Stimulated activated naive CD8-positive, alpha-beta T cell treated with anti-CD3 and anti-CD28 coated beads, Interleukin-15, Interleukin-2, amounts not matched to agents 100 ng/mL and 50 ng/mL, for 24 hours (primary cell): ENCODE measurements around the gene STAT2.

Experiments used
- H3K27ac Mint-ChIP-seq: one replicate; pipeline ENCODE4 v1.8.0; 2021; ENCODE audit warnings: mild to moderate bottlenecking, mixed read lengths
- H3K27me3 Mint-ChIP-seq: one replicate; pipeline ENCODE4 v1.8.0; 2021; ENCODE audit warnings: mixed read lengths
- H3K36me3 Mint-ChIP-seq: one replicate; pipeline ENCODE4 v1.8.0; 2021; ENCODE audit warnings: low read depth, mixed read lengths
- H3K4me1 Mint-ChIP-seq: one replicate; pipeline ENCODE4 v1.8.0; 2021; ENCODE audit warnings: low read depth, mixed read lengths
- H3K4me3 Mint-ChIP-seq: one replicate; pipeline ENCODE4 v1.8.0; 2021; ENCODE audit warnings: mild to moderate bottlenecking, mixed read lengths
- H3K9me3 Mint-ChIP-seq: one replicate; pipeline ENCODE4 v1.8.0; 2021; ENCODE audit warnings: mixed read lengths

The STAT2 gene

DNA sequence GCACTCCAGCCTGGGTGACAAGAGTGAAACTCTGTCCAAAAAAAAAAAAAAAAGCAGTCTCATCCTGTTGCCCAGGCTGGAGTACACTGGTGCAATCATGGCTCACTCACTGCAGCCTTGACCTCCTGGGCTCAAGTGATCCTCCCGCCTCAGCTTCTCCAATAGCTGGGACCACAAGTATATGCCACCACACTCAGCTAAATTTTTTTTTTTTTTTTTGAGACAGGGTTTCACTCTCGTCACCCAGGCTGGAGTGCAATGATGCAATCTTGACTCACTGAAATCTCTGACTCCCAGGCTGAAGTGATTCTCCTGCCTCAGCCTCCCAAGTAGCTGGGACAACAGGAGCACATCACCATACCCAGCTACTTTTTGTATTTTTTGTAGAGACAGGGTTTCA, 38.9 kb downstream of the STAT2 start:
- Mint-ChIP-seq H3K4me1 (peaks cover 3% of the 10 kb centered on the region), H3K9me3 (no peaks in the 10 kb centered on the region), H3K27me3 (no peaks in the 10 kb centered on the region), H3K27ac (no peak overlapping the region), H3K4me3 (no peak overlapping the region), H3K36me3 (peaks cover 15% of the 10 kb centered on the region)

DNA sequence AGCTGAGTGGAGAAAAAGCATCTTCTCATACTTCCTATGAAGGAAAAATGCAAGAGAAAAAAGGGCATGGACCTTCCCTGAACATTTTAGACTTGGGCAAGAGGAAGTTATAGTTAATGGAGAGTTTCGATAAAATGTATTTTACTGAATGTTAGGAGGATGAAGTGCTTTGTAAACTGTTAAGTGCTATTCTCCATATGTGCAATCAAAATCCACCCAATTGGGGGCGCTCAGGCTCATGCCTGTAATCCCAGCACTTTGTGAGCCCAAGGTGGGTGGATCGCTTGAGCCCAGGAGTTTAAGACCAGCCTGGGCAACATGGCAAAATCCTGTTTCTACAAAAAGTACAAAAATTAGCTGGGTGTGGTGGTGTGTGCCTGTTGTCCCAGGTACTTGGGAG, 42.2 kb downstream of the STAT2 start:
- peaks cover 18% of the 10 kb centered on the region for H3K36me3 Mint-ChIP-seq
- H3K27ac Mint-ChIP-seq, result no peak overlapping the region
- peaks cover 17% of the 10 kb centered on the region for H3K4me1 Mint-ChIP-seq
- no peaks in the 10 kb centered on the region for H3K27me3 Mint-ChIP-seq
- no peaks in the 10 kb centered on the region for H3K9me3 Mint-ChIP-seq
- H3K4me3 Mint-ChIP-seq, result no peak overlapping the region

DNA sequence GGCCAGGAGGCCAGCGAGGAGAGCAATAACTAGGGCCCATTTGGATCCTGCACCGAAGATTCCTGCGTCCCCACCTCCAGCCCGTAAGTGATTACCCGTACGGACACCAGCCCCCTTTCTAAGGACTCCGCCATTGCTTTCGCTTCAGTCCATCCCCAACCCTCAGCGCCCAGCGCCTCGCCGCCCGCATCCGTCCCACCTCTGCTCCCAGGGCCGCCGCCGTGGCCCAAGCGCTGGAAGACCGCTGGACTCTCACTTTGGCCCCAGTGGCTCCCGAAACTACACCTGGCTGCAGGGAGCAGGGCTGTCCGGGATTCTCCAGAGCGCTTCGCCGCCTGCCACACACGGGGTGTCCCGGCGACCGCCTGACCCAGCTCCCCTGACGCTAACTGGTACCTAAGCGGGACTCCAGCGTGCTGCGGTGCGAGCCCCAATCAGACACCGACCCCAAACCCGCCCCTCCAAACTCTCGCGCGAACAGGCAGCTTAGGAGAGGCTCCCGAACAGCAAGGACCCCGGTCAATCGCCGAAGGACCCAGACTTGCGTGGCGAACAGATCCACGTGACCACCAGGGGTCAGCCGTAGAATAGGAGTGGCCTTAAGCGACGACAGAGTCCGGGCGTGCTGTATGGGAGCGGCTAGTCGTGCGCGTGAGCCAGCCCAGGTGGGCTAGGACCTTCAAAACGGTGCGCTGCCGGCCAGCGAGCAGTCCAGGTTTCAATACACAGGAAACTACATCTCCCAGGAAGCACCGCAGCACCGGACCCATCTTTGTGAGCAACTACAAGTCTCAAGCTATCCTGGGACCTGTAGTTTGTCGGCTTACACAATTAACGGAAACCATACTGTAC, 44.1 kb downstream of the STAT2 start, which contains the start of gene CNPY2:
Gene CNPY2 (minus strand): TSS at position 367 of the 852 bp plus-strand sequence. CDS start 771 bp downstream, outside the sequence.
- H3K27ac Mint-ChIP-seq, result peak within 1 kb of the TSS; percentile 98
- H3K9me3 Mint-ChIP-seq, result no peaks in the 10 kb centered on the region
- H3K36me3 Mint-ChIP-seq, result peaks cover 25% of the 10 kb centered on the region
- peaks cover 17% of the 10 kb centered on the region for H3K4me1 Mint-ChIP-seq
- H3K4me3 Mint-ChIP-seq, result peak within 1 kb of the TSS; percentile 98
- H3K27me3 Mint-ChIP-seq, result no peaks in the 10 kb centered on the region

DNA sequence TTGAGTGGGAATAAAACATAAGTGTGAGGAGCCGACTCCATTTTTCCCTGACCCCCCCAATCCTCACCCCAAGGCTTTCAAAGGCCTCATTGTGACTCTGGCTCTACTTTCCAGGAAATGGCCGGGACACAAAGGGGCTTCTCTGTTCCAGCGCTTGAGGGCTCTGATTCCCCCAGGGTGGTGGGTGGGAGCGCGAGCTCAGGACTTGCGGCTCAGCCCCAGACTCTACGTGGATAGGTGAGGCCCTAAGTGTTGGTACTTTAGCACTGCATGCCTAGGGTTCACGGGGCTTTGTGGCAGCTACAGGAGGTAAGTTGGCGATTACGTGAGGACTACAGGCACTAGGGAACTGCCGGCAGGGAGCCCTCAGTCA, 44.7 kb downstream of the STAT2 start:
- Mint-ChIP-seq H3K27ac (peak overlapping the region; percentile 98), H3K4me3 (peak overlapping the region; percentile 98), H3K36me3 (peaks cover 30% of the 10 kb centered on the region), H3K9me3 (no peaks in the 10 kb centered on the region), H3K27me3 (no peaks in the 10 kb centered on the region), H3K4me1 (peaks cover 17% of the 10 kb centered on the region)

DNA sequence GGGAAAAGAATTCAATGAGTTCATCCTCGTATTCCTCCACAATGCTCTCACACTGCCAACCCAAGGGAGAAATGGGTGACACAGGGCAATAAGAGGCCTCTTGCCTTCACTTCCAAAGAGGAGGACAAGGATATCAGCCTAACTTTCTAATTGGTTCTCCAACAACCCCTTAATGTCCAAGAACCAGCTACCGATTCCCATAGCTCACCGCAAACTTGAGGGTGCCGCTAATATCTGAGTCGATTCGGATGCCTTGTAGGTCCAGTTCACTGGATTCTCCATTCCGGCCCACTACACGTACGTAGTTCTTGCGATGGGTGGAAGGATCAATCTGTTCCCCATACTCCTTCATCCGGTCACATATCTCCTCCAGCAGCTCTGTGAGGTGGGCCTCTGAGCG, 48.9 kb downstream of the STAT2 start:
- Mint-ChIP-seq H3K27me3 (no peaks in the 10 kb centered on the region), H3K36me3 (peaks cover 44% of the 10 kb centered on the region), H3K4me1 (peaks cover 14% of the 10 kb centered on the region), H3K27ac (no peak overlapping the region), H3K4me3 (no peak overlapping the region), H3K9me3 (no peaks in the 10 kb centered on the region)

- no peaks in the 10 kb centered on the region for H3K9me3 Mint-ChIP-seq
- H3K4me1 Mint-ChIP-seq, result no peaks in the 10 kb centered on the region
- H3K36me3 Mint-ChIP-seq, result peaks cover 42% of the 10 kb centered on the region
- no peak overlapping the region for H3K4me3 Mint-ChIP-seq
- H3K27me3 Mint-ChIP-seq, result no peaks in the 10 kb centered on the region
- H3K27ac Mint-ChIP-seq, result peak overlapping the region; percentile 28
These were observed 51.2 kb downstream of the STAT2 start for GRCh38 chr12:56308714-56309113.

GRCh38 chr12:56307221-56307965, 52.5 kb downstream of the STAT2 start:
- Mint-ChIP-seq H3K27me3 (no peaks in the 10 kb centered on the region), H3K36me3 (peaks cover 42% of the 10 kb centered on the region), H3K27ac (no peak overlapping the region)

DNA sequence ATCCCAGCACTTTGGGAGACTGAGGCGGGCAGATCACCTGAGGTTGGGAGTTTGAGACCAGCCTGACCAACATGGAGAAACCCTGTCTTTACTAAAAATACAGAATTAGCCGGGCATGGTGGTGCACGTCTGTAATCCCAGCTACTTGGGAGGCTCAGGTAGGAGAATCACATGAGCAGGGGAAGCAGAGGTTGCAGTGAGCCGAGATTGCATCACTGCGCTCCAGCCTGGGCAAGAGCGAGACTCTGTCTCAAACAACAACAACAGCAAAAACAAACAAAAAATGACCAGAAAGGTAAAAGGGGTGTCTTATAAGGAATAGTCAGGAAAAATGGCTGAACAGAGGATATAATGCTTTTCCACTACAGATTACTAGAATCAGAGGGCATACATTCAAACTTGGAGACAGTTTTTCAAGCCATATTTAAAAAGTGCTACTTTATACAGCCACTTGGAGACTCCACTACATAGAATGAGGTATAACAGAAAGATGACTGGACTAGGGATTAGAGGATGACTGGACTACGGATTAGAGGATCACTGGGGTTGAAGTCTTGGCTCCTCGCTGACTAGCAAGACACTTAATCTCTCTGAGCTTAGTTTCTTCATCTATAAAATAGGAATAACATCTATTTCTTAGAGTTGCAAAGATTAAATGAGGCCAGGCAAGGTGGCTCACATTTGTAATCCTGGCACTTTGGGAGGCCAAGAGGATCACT, 54.9 kb downstream of the STAT2 start:
- Mint-ChIP-seq H3K4me3 (no peak overlapping the region), H3K36me3 (peaks cover 32% of the 10 kb centered on the region), H3K9me3 (no peaks in the 10 kb centered on the region), H3K27ac (no peak overlapping the region), H3K27me3 (no peaks in the 10 kb centered on the region), H3K4me1 (peaks cover 21% of the 10 kb centered on the region)

More at GRCh38 chr12:56307221-56307965, 52.5 kb downstream of the STAT2 start:
- peaks cover under 1% of the 10 kb centered on the region for H3K4me1 Mint-ChIP-seq
- no peaks in the 10 kb centered on the region for H3K9me3 Mint-ChIP-seq
- H3K4me3 Mint-ChIP-seq, result no peak overlapping the region

DNA sequence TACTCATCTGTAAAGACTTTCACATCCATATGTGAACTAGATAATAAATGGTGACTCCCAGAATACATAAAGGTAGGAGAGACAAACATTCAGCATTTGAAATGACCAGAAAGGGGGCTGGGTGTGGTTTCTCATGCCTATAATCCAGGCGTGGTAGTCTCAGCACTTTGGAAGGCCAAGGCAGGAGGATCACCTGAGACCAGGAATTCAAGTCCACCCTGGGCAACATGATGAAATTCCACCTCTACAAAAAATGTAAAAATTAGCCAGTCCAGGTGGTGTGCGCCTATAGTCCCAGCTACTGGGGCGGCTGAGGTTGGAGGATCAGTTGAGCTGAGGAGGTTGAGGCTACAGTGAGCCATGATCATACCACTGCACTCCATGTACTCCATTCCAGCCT, 55.6 kb downstream of the STAT2 start:
- H3K9me3 Mint-ChIP-seq, result no peaks in the 10 kb centered on the region
- no peak overlapping the region for H3K27ac Mint-ChIP-seq
- H3K4me1 Mint-ChIP-seq, result peaks cover 22% of the 10 kb centered on the region
- no peaks in the 10 kb centered on the region for H3K27me3 Mint-ChIP-seq
- peaks cover 32% of the 10 kb centered on the region for H3K36me3 Mint-ChIP-seq
- no peak overlapping the region for H3K4me3 Mint-ChIP-seq

DNA sequence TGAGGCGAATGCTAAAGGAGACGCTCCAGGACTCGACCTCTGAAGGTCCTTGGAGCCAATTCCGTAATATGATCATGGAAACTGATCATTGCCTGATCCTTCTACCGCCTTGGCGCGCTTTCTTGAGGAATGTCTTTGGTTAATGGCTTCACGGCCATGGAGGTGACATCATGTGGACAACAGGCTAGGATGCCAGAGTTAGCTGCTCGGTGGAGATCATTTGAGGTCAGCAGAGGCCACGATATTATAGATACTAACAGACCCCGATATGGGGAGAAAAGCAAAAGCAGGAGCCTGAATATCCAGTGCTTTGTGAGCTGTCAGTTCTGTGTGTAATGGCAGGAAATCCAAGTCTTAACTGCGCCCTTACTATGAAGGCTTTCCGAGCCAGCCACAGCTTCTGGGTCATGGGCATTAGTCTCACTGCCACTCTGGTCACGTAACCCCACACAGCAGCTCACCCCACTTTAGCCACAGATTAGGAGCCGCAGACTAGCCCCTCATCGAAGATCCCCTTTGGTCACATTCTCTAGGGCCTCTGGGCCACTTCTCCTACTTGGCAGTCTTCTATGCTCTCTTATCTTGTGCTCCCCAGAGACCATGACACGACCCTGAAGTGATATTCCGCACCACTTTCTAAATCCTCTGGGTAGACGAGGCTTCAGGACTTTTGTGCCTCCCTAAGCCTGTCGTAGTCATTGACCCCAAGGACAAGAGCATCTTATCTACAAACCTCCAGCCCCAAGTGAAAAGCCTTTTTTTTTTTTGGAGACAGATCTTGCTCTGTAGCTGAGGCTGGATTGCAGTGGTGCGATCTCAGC, 59.1 kb downstream of the STAT2 start:
- no peaks in the 10 kb centered on the region for H3K27me3 Mint-ChIP-seq
- H3K9me3 Mint-ChIP-seq, result no peaks in the 10 kb centered on the region
- H3K36me3 Mint-ChIP-seq, result peaks cover 48% of the 10 kb centered on the region
- H3K27ac Mint-ChIP-seq, result peak overlapping the region; percentile 97
- peaks cover 56% of the 10 kb centered on the region for H3K4me1 Mint-ChIP-seq
- peak overlapping the region; percentile 99 for H3K4me3 Mint-ChIP-seq

DNA sequence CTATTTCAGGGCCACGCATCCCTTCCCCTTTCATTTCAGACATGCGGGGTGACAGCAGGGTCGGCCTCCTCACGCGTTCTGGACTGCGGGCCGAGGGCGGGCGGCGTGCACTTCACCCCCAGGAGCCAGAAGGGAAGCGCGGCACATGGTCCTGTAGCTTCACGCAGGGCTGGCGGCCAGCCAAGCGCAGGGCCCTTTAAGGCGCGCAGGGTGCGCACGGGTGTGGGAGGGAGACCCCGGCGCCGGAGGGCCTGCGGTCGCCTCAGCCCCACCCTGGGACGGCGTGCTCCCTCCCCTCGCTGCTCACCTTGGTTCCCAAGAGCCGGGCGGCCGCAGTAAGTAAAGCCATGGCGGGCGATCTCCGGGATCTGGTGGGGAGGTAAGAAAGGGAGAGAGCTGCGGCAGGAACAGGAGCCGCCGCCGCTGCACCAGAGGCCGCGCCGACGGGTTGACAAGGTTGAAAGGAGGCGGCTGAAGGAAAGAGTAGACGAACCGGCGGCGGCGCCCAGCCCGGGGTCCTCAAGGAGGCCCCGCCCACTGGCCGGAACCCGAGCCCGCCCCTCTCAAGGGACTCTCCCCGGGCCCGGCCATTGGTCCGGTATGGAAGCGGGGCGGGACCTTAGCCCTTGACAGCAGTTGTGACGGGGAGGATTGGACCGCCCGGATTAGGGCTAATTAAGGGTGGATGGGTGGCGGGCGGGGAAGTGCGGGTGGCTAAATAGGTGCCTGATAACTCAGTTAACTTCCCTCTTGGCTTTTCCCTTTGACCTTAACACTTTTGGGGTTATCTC, 59.9 kb downstream of the STAT2 start, which contains the start of gene CS:
Gene CS (minus strand): TSS at position 478 of the 791 bp plus-strand sequence. CDS start 129 bp downstream, at position 349.
- Mint-ChIP-seq H3K27me3 (no peaks in the 10 kb centered on the region), H3K27ac (peak within 1 kb of the TSS; percentile 97), H3K9me3 (no peaks in the 10 kb centered on the region), H3K36me3 (peaks cover 44% of the 10 kb centered on the region), H3K4me3 (peak within 1 kb of the TSS; percentile 99), H3K4me1 (peaks cover 56% of the 10 kb centered on the region)

DNA sequence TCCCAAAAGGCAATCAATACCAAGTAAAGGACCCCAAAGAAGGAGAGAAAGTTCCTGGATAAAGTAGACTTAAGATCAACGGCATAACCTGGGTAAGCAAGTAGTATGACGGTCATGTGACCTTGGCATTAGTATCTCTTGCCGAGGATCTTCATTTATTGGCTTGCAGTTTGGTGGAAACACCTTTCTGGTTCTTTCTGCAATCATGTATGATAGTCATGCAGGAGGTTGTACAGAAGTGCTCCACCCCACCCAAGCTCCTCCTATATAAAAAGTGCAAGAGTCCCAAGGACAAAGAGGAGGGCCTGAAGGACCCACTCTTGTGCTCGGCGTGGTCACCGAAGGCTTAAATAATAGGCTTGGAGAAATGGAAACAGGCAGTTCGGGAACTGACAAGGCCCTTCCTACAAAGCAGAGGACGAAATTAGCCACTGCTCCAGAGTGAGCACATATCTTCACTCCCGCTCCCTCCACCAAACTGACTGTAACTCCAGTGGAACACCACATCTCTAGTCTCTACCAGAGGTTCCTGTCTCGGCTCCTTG, 60.5 kb downstream of the STAT2 start:
- peaks cover 42% of the 10 kb centered on the region for H3K36me3 Mint-ChIP-seq
- no peaks in the 10 kb centered on the region for H3K9me3 Mint-ChIP-seq

GRCh38 chr12:56298828-56299227, 61.1 kb downstream of the STAT2 start:
- Mint-ChIP-seq H3K9me3 (no peaks in the 10 kb centered on the region), H3K36me3 (peaks cover 41% of the 10 kb centered on the region), H3K4me1 (peaks cover 59% of the 10 kb centered on the region), H3K27me3 (no peaks in the 10 kb centered on the region), H3K4me3 (peak overlapping the region; percentile 99), H3K27ac (peak overlapping the region; percentile 97)

More for the DNA sequence above, 60.5 kb downstream of the STAT2 start:
- no peaks in the 10 kb centered on the region for H3K27me3 Mint-ChIP-seq
- H3K4me1 Mint-ChIP-seq, result peaks cover 56% of the 10 kb centered on the region
- H3K4me3 Mint-ChIP-seq, result peak overlapping the region; percentile 99
- H3K27ac Mint-ChIP-seq, result peak overlapping the region; percentile 97
